Epithelial cell of prostate (primary cell): Measurements from ENCODE around the gene BICC1.

ENCODE experiments used
- DNase-seq: peaks from one replicate; pipeline ENCODE4 v3.0.0-alpha.2; 2011; ENCODE audit warnings: low read depth, low spot score
- H3K27ac ChIP-seq: fragments of 450-650 bp; 2 replicates; pipeline ENCODE4 v1.5.1; 2017; ENCODE audit warnings: mild to moderate bottlenecking

BICC1 gene

GRCh38 chr10:58767652-58768051 is 255.0 kb downstream of the BICC1 start:
- no peak for DNase-seq
- no peak overlapping the region for H3K27ac ChIP-seq

DNA sequence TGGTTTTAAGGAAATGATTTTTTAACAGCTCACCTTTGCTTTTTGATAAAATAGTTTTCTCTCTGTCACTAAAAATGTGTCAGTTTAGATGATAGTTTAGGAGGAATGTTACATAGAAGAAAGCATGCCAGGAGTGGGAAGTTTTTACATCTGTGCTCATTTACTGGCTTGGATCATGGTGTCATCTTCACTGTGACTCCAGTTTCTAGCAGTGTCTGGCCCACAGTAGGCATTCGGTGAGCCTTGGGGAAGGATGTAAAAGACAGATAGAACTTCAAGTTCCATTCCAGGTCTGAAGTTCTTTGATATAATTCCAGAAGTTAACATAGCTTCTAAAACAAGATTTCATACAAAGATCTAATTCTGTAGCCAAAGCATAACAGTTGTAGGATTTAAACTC is 259.2 kb downstream of the BICC1 start:
- H3K27ac ChIP-seq, result no peak overlapping the region
- DNase-seq, result no peak

GRCh38 chr10:58772758-58773157 is 260.1 kb downstream of the BICC1 start:
- DNase-seq, result no peak
- no peak overlapping the region for H3K27ac ChIP-seq

DNA sequence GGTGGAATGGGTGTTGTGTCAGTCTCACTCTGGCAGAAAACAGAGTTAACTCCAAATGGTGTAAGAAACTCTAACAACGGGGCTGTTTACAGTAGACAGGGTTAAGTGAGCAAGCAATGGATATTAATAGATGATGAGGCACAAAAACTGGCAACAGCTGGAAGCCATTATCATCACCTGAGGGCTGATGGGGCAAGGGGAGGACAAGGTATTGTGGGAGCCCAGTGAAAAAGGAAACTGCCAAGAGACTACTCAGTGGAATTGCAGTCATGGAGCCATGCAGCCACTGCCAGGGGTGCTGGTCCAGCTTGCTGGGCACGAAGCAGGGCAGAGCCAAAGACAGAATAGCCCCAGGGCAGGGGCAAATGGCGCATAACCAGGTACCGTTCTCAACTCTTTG is 260.7 kb downstream of the BICC1 start:
- no peak overlapping the region for H3K27ac ChIP-seq
- no peak for DNase-seq

- DNase-seq, result no peak
- H3K27ac ChIP-seq, result no peak overlapping the region
Measured at GRCh38 chr10:58773944-58774343, 261.3 kb downstream of the BICC1 start.

GRCh38 chr10:58775960-58776567 is 263.4 kb downstream of the BICC1 start:
- no peak for DNase-seq
- H3K27ac ChIP-seq, result peak overlapping the region; percentile 55

- H3K27ac ChIP-seq, result peak overlapping the region; percentile 55
- no peak for DNase-seq
Measured at GRCh38 chr10:58776568-58777318, 264.1 kb downstream of the BICC1 start.

GRCh38 chr10:58778966-58779365 is 266.3 kb downstream of the BICC1 start:
- H3K27ac ChIP-seq, result no peak overlapping the region
- DNase-seq, result no peak

DNA sequence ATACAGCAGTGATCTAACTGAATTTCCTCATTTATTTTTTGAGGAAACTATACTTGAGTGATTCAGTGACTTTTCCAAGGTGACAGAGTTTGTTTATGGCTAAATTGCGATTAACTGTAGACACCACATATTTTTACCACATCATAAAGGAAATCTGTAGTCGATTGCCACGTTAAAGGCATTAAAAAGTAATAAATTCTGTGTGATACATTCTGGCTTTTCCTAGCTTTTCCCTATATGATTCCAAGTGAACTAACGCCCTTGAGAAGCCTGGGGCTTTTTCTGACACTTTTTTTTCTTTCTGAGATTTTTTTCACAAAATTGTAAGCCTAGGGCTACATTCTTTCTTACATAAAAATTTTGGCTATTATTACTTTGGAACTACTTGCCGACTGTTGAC is 266.9 kb downstream of the BICC1 start:
- H3K27ac ChIP-seq, result no peak overlapping the region
- no peak for DNase-seq

- H3K27ac ChIP-seq, result no peak overlapping the region
Measured at GRCh38 chr10:58780476-58780875, 267.8 kb downstream of the BICC1 start.

DNA sequence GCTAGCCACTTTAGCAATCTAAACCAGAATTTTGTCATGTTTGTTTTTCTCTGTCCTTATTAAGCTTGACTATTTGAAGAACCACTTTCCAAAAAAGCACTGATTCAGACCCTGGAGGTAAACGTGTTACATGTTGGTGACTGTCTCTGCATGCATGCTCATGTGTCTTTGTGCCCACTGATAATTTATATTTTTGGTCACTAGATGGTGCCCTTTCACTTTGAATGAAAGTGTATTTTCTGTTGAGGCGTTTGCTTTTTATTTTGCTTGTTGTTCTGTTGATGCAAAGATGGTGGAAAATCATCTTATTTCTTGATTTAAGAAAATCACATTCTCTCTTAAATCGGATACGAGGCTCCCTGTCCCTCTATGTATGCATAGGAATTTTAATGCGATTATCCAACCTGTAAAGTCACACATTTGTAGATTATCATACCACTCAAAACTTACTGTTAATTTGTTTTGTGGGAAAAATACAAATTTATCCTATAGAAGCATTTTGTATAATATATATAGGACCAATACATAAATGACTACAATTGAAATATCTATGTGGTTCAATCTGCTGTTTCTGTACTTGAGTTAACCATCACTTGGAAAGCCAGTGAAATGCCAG is 269.3 kb downstream of the BICC1 start:
- DNase-seq, result no peak
- H3K27ac ChIP-seq, result no peak overlapping the region

More at GRCh38 chr10:58780476-58780875, 267.8 kb downstream of the BICC1 start:
- DNase-seq, result no peak

DNA sequence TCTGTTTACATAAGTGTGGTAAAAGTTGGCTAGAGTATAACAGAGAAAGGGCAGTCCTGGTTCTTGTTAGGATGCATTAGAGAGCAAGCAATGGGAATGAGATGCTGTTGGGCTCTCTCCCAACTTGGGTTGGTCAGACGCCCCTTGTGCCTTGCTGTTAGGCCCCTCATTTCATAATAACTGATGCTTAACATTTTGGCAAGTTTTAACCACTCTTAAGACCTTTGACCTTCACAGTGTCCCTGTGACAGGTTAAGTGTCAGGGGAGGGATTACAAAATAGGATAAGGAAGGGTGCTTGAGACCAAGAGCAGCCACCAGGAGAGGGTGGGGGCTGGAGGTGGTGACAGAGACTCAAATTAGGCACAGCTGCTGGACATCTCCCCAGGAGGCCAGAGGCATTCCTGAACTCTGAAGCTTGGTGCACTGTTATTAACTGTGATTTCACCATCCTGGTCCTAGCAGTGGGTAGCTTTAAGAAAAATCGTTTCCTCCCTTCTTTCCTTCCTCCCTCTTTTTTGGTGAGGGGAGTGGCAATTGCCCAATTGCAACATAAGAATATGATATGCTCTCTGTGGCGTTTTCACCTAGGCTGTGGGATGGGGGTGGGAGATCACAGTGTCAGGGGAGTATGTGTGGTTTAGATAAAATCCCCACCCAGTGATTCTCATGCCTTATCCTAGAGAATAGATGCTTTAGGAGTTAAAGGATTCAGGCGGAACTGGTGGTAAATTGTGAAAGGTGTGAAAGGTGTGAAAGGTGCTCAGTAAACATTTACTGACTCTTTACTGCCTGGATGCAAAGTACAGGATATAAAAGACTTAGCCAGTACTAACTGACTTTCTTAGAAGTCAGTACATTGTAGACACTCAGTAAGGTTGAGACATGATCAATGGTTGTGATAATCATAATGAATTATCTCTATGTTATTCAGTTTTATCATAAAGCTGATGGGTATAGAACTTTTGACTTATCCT is 270.5 kb downstream of the BICC1 start:
- DNase-seq, result no peak
- no peak overlapping the region for H3K27ac ChIP-seq

DNA sequence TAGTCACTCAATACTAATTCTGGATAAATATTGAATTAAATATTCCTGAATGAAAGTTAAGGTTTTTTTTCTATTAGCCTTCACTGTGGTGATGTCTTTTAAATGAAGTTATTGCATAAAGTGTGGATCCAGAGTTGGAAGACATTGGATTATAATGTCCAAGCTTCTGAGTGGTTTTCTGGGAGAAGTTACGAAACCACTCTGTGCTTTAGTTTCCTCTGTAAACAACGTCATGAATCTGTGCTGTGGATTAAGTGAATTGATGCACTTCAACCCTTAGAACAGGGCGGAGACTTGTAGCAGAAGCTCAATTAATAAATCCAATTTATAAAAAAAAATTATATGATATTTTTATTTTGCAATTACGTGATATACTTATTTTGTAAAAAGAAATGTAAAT is 271.7 kb downstream of the BICC1 start:
- no peak overlapping the region for H3K27ac ChIP-seq
- no peak for DNase-seq

DNA sequence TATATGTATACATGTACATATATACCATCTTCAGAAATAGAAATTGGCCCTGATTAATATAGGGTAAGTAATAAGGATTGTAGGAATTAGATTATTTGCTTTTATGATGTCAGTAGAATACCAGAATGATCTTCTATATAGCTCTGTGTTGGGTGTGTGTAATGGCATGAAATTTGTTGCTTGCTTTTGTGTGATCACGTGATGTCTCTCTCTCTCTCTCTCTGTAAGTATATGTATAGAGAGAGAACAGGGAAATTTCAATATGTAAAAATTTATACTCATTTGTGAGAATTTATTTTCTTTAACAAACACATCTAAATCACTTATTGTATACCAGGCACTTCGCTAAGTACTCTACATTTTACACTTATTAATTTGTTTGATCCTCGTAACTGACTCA is 272.7 kb downstream of the BICC1 start:
- DNase-seq, result no peak
- no peak overlapping the region for H3K27ac ChIP-seq

- H3K27ac ChIP-seq, result no peak overlapping the region
- DNase-seq, result no peak
Measured at GRCh38 chr10:58791137-58791536, 278.5 kb downstream of the BICC1 start.

GRCh38 chr10:58795560-58795959 is 282.9 kb downstream of the BICC1 start:
- DNase-seq, result no peak
- no peak overlapping the region for H3K27ac ChIP-seq

DNA sequence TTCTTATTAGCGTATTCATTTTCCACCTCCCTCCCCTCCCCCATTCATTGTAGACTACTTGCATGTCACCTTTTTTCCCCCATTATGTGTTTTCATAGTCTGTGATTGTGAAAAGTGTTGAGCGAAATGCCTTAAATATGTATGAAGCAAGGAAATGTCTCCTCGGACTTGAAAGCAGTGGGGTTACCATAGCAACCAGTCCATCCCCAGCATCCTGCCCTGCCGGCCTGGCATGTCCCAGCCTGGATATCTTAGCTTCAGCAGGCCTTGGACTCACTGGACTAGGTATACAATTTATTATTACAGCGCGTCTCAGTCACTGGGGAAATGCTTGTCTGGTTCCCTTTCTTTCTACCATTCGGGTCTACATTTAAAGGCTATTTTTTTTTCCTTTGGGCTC is 283.6 kb downstream of the BICC1 start:
- no peak for DNase-seq

GRCh38 chr10:58796824-58797223 is 284.2 kb downstream of the BICC1 start:
- no peak for DNase-seq
- H3K27ac ChIP-seq, result peak overlapping the region; percentile 57

More for the DNA sequence above, 283.6 kb downstream of the BICC1 start:
- peak overlapping the region; percentile 57 for H3K27ac ChIP-seq

- H3K27ac ChIP-seq, result peak overlapping the region; percentile 57
- no peak for DNase-seq
Measured at GRCh38 chr10:58797356-58797755, 284.7 kb downstream of the BICC1 start.

GRCh38 chr10:58802047-58802446 is 289.4 kb downstream of the BICC1 start:
- no peak for DNase-seq
- H3K27ac ChIP-seq, result no peak overlapping the region
